Glutamatergic neuron (in vitro differentiated cells): Measurements from ENCODE around the gene AK8. TPM values are rescaled to one million over a fixed set of nuclear protein-coding genes. Genes with fewer than 3 reads are reported as not detected.

Experiments used
- DNase-seq: peaks from one replicate; pipeline ENCODE4 v3.0.0; 2022
- H3K27ac Mint-ChIP-seq: one replicate; pipeline ENCODE4 v1.8.0; 2020; ENCODE audit warnings: mild to moderate bottlenecking, mixed read lengths, inconsistent platforms; ENCODE audit not compliant: unreplicated experiment
- H3K27me3 Mint-ChIP-seq: one replicate; pipeline ENCODE4 v1.8.0; 2020; ENCODE audit warnings: mild to moderate bottlenecking, moderate library complexity, mixed read lengths, inconsistent platforms; ENCODE audit not compliant: unreplicated experiment
- H3K36me3 Mint-ChIP-seq: one replicate; pipeline ENCODE4 v1.8.0; 2020; ENCODE audit warnings: mild to moderate bottlenecking, mixed read lengths, inconsistent platforms; ENCODE audit not compliant: unreplicated experiment
- H3K4me1 Mint-ChIP-seq: one replicate; pipeline ENCODE4 v1.8.0; 2020; ENCODE audit warnings: mild to moderate bottlenecking, low read depth, mixed read lengths, inconsistent platforms; ENCODE audit not compliant: unreplicated experiment
- H3K4me3 Mint-ChIP-seq: one replicate; pipeline ENCODE4 v1.8.0; 2020; ENCODE audit warnings: mild to moderate bottlenecking, mixed read lengths, inconsistent platforms; ENCODE audit not compliant: unreplicated experiment
- H3K9me3 Mint-ChIP-seq: one replicate; pipeline ENCODE4 v1.8.0; 2020; ENCODE audit warnings: mild to moderate bottlenecking, moderate library complexity, mixed read lengths, inconsistent platforms; ENCODE audit not compliant: unreplicated experiment
- CTCF ChIP-seq: fragments of 200-600 bp; sonication (generic); IDR thresholded peaks from one replicate; pipeline ENCODE4 v1.5.0; 2021; ENCODE audit not compliant: partially characterized antibody, unreplicated experiment
- total RNA-seq: library from RNA; stranded (reverse); fragmentation: NEBNext Ultra II Directional; extraction: Animal tissue kit (Norgen Biotek cat#: 25700); gene quantifications from one replicate; pipeline ENCODE4 v1.2.1, GENCODE V29; 2021; ENCODE audit not compliant: unreplicated experiment

Gene AK8
- total RNA-seq, 1 donor from 2014 or later: 0.44 TPM

GRCh38 chr9:132818588-132818987 lies 59.5 kb downstream of the AK8 start:
- no peak for TF ChIP-seq CTCF
- H3K27ac Mint-ChIP-seq: no peak overlapping the region
- H3K4me1 Mint-ChIP-seq: no peaks in the 10 kb centered on the region
- peaks cover 9% of the 10 kb centered on the region for H3K36me3 Mint-ChIP-seq
- peaks cover 2% of the 10 kb centered on the region for H3K27me3 Mint-ChIP-seq
- no peaks in the 10 kb centered on the region for H3K9me3 Mint-ChIP-seq
- DNase-seq: no peak
- no peak overlapping the region for H3K4me3 Mint-ChIP-seq

- no peak for DNase-seq
- no peaks in the 10 kb centered on the region for H3K4me1 Mint-ChIP-seq
- peaks cover 9% of the 10 kb centered on the region for H3K36me3 Mint-ChIP-seq
- no peaks in the 10 kb centered on the region for H3K9me3 Mint-ChIP-seq
- H3K27me3 Mint-ChIP-seq: peaks cover 3% of the 10 kb centered on the region
- H3K27ac Mint-ChIP-seq: no peak overlapping the region
- no peak overlapping the region for H3K4me3 Mint-ChIP-seq
- no peak for TF ChIP-seq CTCF
Measured at GRCh38 chr9:132814937-132815336, 63.1 kb downstream of the AK8 start.

GRCh38 chr9:132813115-132813771 lies 64.8 kb downstream of the AK8 start:
- Mint-ChIP-seq H3K9me3 (no peaks in the 10 kb centered on the region), H3K4me1 (peaks cover 7% of the 10 kb centered on the region), H3K27ac (no peak overlapping the region), H3K27me3 (peaks cover 5% of the 10 kb centered on the region), H3K36me3 (peaks cover 6% of the 10 kb centered on the region), H3K4me3 (no peak overlapping the region)
- no peak for TF ChIP-seq CTCF
- DNase-seq: no peak

- Mint-ChIP-seq H3K27ac (no peak overlapping the region), H3K27me3 (peaks cover 5% of the 10 kb centered on the region), H3K4me3 (no peak overlapping the region), H3K36me3 (no peaks in the 10 kb centered on the region), H3K9me3 (no peaks in the 10 kb centered on the region), H3K4me1 (peaks cover 13% of the 10 kb centered on the region)
- no peak for TF ChIP-seq CTCF
- DNase-seq: no peak
Measured at GRCh38 chr9:132811985-132812384, 66.1 kb downstream of the AK8 start.

- Mint-ChIP-seq H3K9me3 (no peaks in the 10 kb centered on the region), H3K4me3 (no peak overlapping the region), H3K36me3 (no peaks in the 10 kb centered on the region), H3K27ac (no peak overlapping the region), H3K4me1 (peaks cover 23% of the 10 kb centered on the region), H3K27me3 (peaks cover 5% of the 10 kb centered on the region)
- DNase-seq: no peak
- TF ChIP-seq CTCF: no peak
Measured at GRCh38 chr9:132810314-132810713, 67.8 kb downstream of the AK8 start.
